ENCODE data around the gene RBMS3.

The RBMS3 gene

DNA sequence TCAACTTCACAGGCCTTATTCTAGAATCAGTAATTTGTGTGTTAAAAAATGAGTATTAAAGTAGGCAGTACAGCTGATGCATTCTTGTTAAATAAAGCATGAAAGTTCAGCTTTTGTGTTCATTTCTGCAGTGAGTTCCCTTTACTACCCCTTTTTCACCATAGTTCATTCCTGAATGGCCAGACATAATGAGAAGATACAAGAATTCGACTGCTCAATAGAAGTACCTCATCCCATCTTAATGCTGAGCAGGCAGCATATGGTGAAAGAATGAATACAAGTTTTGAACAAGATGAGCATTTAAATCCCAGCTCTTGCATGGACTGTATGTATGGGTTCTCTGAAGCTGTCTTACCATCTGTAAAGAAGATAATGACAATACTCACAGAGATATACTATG is 677.9 kb downstream of the RBMS3 start:
- Mint-ChIP-seq H3K9me3 (no peaks in the 10 kb centered on the region), H3K27ac (no peak overlapping the region), H3K4me1 (ENCODE audit: low read depth) (no peaks in the 10 kb centered on the region), H3K27me3 (no peaks in the 10 kb centered on the region), H3K36me3 (ENCODE audit: low read depth) (no peaks in the 10 kb centered on the region), H3K4me3 (no peak overlapping the region)
- DNase-seq, result no peak

DNA sequence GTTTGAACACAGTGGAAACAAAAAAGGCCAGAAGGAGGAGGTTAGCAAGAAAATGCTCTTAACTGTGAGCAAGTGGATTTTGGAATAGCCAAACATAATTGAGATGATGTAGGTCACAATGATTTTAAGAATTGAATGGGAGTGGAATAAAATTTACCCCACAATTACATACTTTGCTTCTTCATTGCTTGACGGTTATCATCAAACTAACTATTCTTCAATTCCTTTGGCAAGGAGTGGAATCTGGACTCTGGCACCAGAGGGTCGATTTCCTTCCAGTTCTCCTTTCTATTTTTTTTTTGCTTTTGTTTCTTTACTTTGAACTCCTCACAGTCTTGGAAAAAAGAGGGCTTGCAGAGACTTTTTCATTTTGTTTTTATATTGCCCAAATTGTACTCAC is 691.0 kb downstream of the RBMS3 start:
- H3K36me3 Mint-ChIP-seq (ENCODE audit: low read depth), result no peaks in the 10 kb centered on the region
- no peak for DNase-seq
- no peaks in the 10 kb centered on the region for H3K4me1 Mint-ChIP-seq (ENCODE audit: low read depth)
- H3K9me3 Mint-ChIP-seq, result no peaks in the 10 kb centered on the region
- H3K27me3 Mint-ChIP-seq, result peaks cover 27% of the 10 kb centered on the region
- H3K4me3 Mint-ChIP-seq, result no peak overlapping the region
- no peak overlapping the region for H3K27ac Mint-ChIP-seq

DNA sequence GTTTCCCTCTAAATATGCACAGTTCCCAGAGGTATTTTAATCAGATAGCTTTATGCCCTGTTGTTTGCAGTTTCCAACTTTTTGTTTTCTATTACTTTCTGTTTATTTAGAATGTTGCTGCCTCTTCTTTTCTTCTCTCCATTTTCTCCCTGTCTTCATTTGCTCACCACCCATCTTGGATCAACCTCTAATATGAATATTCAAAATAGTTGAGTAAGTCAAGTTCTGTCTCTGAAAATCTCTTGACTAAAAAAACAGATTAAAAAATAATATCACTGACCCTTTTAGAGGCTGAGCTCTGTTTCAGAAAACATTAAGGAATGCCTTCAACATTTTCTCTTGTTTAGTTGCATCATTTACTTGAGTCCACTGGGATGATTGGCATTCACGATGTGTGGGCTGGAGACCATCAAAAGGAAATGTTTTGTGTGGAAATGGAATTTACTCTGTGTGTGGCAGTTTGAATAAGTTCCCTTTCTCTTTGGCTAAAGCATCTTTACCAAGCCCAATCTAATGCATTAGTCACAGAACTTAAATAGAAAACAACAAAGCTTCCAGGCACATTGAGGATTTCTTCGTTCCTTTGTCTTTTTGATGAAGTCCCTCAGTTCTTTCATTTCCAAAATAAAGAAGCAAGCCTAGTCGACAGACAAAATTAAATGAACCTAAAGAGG is 691.6 kb downstream of the RBMS3 start:
- Mint-ChIP-seq H3K27me3 (peaks cover 25% of the 10 kb centered on the region), H3K36me3 (ENCODE audit: low read depth) (no peaks in the 10 kb centered on the region), H3K9me3 (no peaks in the 10 kb centered on the region), H3K4me1 (ENCODE audit: low read depth) (no peaks in the 10 kb centered on the region), H3K27ac (no peak overlapping the region), H3K4me3 (no peak overlapping the region)
- no peak for DNase-seq

DNA sequence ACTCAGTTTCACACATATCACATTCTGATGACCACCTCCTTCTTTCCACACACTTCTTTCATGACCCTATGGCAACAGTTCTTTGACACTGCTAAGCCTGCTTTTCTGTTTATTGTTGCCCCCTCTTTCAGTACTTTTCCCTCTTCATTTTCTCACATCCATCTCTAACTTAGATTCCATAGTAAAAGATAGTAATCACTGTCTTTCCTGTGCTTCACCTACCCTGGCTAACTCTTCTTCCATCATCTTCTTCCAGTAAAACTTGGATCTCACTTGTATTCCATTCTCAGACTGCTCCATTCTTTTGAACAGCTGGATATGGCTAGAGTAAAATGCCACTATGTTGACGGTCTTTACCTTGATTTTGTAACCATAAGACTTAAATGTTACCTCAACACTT is 692.9 kb downstream of the RBMS3 start:
- no peak overlapping the region for H3K27ac Mint-ChIP-seq
- DNase-seq, result no peak
- no peaks in the 10 kb centered on the region for H3K4me1 Mint-ChIP-seq (ENCODE audit: low read depth)
- H3K4me3 Mint-ChIP-seq, result no peak overlapping the region
- no peaks in the 10 kb centered on the region for H3K36me3 Mint-ChIP-seq (ENCODE audit: low read depth)
- peaks cover 23% of the 10 kb centered on the region for H3K27me3 Mint-ChIP-seq
- no peaks in the 10 kb centered on the region for H3K9me3 Mint-ChIP-seq

- H3K4me1 Mint-ChIP-seq (ENCODE audit: low read depth), result no peaks in the 10 kb centered on the region
- H3K27me3 Mint-ChIP-seq, result peaks cover 25% of the 10 kb centered on the region
- H3K4me3 Mint-ChIP-seq, result no peak overlapping the region
- no peak overlapping the region for H3K27ac Mint-ChIP-seq
- H3K9me3 Mint-ChIP-seq, result no peaks in the 10 kb centered on the region
- no peaks in the 10 kb centered on the region for H3K36me3 Mint-ChIP-seq (ENCODE audit: low read depth)
- DNase-seq, result no peak
Measured at GRCh38 chr3:29976871-29977270, 696.0 kb downstream of the RBMS3 start.

- no peak overlapping the region for H3K4me3 Mint-ChIP-seq
- no peak overlapping the region for H3K27ac Mint-ChIP-seq
- H3K27me3 Mint-ChIP-seq, result peaks cover 29% of the 10 kb centered on the region
- no peaks in the 10 kb centered on the region for H3K36me3 Mint-ChIP-seq (ENCODE audit: low read depth)
- no peaks in the 10 kb centered on the region for H3K4me1 Mint-ChIP-seq (ENCODE audit: low read depth)
- DNase-seq, result no peak
- peaks cover under 1% of the 10 kb centered on the region for H3K9me3 Mint-ChIP-seq
Measured at GRCh38 chr3:29977360-29977759, 696.5 kb downstream of the RBMS3 start.

- DNase-seq, result no peak
Measured at GRCh38 chr3:29978036-29978435, 697.2 kb downstream of the RBMS3 start.

DNA sequence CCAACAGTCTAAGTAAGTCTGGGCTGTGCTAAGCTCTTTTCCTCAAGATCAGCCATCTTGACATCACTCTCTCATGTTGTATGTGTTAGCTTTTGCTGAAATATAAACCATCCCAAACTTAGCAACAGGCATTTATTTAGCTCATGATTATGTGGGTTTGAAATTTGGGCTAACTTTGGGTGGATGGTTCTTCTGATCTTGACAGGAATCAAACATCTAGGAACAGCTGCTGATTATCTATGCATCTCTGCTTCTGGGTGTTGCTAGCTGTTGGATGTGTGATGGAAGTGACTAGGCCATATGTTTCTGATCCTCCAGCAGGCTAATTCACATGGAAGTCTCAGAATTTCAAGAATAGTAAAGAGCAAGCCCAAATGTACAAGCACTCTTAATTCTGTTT is 710.3 kb downstream of the RBMS3 start:
- DNase-seq, result no peak
- no peaks in the 10 kb centered on the region for H3K4me1 Mint-ChIP-seq (ENCODE audit: low read depth)
- H3K36me3 Mint-ChIP-seq (ENCODE audit: low read depth), result no peaks in the 10 kb centered on the region
- H3K27ac Mint-ChIP-seq, result no peak overlapping the region
- H3K4me3 Mint-ChIP-seq, result no peak overlapping the region
- H3K27me3 Mint-ChIP-seq, result peaks cover 28% of the 10 kb centered on the region
- no peaks in the 10 kb centered on the region for H3K9me3 Mint-ChIP-seq

More at GRCh38 chr3:29978036-29978435, 697.2 kb downstream of the RBMS3 start:
- Mint-ChIP-seq H3K36me3 (ENCODE audit: low read depth) (no peaks in the 10 kb centered on the region), H3K9me3 (peaks cover 6% of the 10 kb centered on the region), H3K27ac (no peak overlapping the region), H3K4me1 (ENCODE audit: low read depth) (no peaks in the 10 kb centered on the region), H3K27me3 (peaks cover 33% of the 10 kb centered on the region), H3K4me3 (no peak overlapping the region)

DNA sequence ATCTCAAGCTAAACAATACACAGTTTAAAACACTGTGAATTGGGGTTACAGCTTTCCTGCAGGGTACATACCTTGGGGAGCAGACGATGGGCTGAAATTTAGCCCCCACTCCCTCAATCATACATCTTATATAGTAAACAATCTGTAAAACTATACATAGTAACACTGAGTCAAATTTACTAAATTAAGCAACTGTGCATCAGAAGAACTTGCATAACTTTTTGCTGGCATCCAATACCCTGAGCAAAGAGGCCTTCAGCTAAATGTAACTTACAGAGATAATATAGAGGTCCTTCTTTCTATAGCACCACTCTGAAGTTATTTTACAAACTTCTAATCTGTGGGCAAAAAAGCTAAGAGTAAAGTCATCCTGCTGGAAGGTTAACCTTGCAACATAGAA is 721.9 kb downstream of the RBMS3 start:
- H3K4me1 Mint-ChIP-seq (ENCODE audit: low read depth), result peaks cover 5% of the 10 kb centered on the region
- no peaks in the 10 kb centered on the region for H3K36me3 Mint-ChIP-seq (ENCODE audit: low read depth)
- no peak overlapping the region for H3K4me3 Mint-ChIP-seq
- no peak overlapping the region for H3K27ac Mint-ChIP-seq
- H3K9me3 Mint-ChIP-seq, result no peaks in the 10 kb centered on the region
- no peaks in the 10 kb centered on the region for H3K27me3 Mint-ChIP-seq
- DNase-seq, result no peak

DNA sequence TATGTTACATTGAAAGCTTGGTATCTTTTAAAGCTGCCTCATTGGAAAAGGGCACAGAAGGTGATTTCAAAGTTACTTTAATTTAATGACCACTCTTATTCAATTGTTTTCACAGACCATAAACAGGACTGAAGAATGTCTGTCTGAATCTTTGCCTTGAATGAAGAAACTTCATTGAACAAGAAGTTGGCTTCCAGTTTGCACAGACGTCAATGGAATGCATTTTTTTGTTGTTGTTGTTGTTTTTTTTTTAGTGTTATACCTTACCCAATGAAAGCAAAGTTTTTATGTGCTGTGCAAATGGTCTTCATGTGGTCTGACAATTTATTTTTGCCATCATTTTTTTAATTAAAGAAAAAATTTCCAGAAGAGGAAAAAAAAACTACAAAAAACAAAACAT is 722.9 kb downstream of the RBMS3 start:
- H3K27me3 Mint-ChIP-seq, result no peaks in the 10 kb centered on the region
- no peaks in the 10 kb centered on the region for H3K36me3 Mint-ChIP-seq (ENCODE audit: low read depth)
- no peak overlapping the region for H3K27ac Mint-ChIP-seq
- peaks cover 5% of the 10 kb centered on the region for H3K4me1 Mint-ChIP-seq (ENCODE audit: low read depth)
- no peak overlapping the region for H3K4me3 Mint-ChIP-seq
- DNase-seq, result no peak
- no peaks in the 10 kb centered on the region for H3K9me3 Mint-ChIP-seq

DNA sequence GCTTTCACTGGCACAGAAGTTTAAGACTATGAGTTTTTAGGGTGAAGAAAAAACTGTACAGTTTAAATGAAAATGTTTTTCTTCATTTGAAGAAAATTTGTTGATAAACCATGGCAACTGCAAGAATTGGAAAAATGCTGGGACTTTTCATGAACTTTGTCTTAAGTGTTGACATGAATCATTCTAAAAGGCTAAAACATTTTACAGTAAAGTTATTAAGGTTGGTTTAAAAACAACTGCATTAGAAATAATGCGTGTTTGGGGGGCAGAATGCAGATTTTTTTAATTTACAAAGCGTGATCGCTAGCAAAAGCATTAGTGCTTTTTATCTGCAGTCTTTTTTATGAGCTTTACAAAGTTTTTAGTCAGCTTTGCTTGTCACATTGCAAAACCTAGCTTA is 723.6 kb downstream of the RBMS3 start:
- H3K36me3 Mint-ChIP-seq (ENCODE audit: low read depth), result no peaks in the 10 kb centered on the region
- no peak overlapping the region for H3K27ac Mint-ChIP-seq
- no peaks in the 10 kb centered on the region for H3K27me3 Mint-ChIP-seq
- DNase-seq, result no peak
- no peak overlapping the region for H3K4me3 Mint-ChIP-seq
- H3K9me3 Mint-ChIP-seq, result no peaks in the 10 kb centered on the region
- H3K4me1 Mint-ChIP-seq (ENCODE audit: low read depth), result peaks cover 5% of the 10 kb centered on the region

GRCh38 chr3:30006111-30006510 is 725.2 kb downstream of the RBMS3 start:
- Mint-ChIP-seq H3K27ac (no peak overlapping the region), H3K4me1 (ENCODE audit: low read depth) (peaks cover 8% of the 10 kb centered on the region), H3K9me3 (no peaks in the 10 kb centered on the region)

DNA sequence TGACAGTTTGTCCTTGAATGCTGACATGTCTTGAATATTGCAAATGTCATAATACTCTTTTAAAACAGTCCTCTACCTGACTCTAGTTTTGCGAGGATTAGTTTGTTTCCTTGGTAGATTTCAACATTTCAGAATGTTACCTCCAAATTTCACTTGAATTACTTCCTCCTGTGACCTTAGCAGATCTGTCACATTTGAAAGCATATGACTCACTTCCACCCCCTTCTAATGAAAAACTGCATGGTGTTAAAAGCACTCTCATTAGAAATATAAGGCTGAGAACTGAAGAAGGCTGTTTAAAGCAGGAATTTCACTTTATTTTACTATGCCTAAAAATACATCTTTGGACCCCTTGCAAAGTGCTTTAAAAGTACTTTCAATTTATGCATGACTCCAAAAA is 726.8 kb downstream of the RBMS3 start:
- no peak for DNase-seq
- H3K4me3 Mint-ChIP-seq, result no peak overlapping the region
- peaks cover 12% of the 10 kb centered on the region for H3K4me1 Mint-ChIP-seq (ENCODE audit: low read depth)
- no peaks in the 10 kb centered on the region for H3K9me3 Mint-ChIP-seq
- peaks cover 3% of the 10 kb centered on the region for H3K27me3 Mint-ChIP-seq
- H3K27ac Mint-ChIP-seq, result no peak overlapping the region
- H3K36me3 Mint-ChIP-seq (ENCODE audit: low read depth), result no peaks in the 10 kb centered on the region

More at GRCh38 chr3:30006111-30006510, 725.2 kb downstream of the RBMS3 start:
- Mint-ChIP-seq H3K27me3 (no peaks in the 10 kb centered on the region), H3K36me3 (ENCODE audit: low read depth) (no peaks in the 10 kb centered on the region), H3K4me3 (no peak overlapping the region)
- DNase-seq, result no peak

DNA sequence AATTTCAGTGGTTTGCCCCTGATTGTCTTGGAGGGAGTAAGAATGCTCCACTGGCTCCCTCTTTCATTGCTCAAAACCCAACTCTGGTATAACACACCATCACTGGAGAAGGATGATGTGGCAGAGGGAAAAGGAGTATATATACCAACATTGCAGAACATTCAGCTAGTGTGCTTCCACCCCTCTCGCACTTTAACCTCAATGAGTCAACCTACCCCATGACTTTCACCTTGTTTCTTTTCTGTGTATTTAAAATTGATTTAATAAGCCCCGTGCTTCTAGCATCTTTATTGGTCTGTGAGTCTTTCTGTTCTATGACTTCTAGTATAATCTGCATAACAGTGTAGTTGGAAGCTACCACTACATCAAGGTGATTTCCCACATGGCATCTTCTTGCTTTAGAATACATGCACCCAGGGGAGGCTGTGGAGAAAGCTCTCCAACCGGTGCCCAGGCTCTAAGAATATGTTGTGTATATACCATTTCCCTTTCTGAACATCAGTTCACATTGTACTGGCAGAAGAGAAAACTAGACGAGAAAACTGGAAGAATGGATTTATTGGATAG is 730.4 kb downstream of the RBMS3 start:
- no peak overlapping the region for H3K27ac Mint-ChIP-seq
- H3K36me3 Mint-ChIP-seq (ENCODE audit: low read depth), result no peaks in the 10 kb centered on the region
- no peak overlapping the region for H3K4me3 Mint-ChIP-seq
- H3K27me3 Mint-ChIP-seq, result peaks cover 6% of the 10 kb centered on the region
- peaks cover 12% of the 10 kb centered on the region for H3K4me1 Mint-ChIP-seq (ENCODE audit: low read depth)
- DNase-seq, result no peak
- H3K9me3 Mint-ChIP-seq, result no peaks in the 10 kb centered on the region

DNA sequence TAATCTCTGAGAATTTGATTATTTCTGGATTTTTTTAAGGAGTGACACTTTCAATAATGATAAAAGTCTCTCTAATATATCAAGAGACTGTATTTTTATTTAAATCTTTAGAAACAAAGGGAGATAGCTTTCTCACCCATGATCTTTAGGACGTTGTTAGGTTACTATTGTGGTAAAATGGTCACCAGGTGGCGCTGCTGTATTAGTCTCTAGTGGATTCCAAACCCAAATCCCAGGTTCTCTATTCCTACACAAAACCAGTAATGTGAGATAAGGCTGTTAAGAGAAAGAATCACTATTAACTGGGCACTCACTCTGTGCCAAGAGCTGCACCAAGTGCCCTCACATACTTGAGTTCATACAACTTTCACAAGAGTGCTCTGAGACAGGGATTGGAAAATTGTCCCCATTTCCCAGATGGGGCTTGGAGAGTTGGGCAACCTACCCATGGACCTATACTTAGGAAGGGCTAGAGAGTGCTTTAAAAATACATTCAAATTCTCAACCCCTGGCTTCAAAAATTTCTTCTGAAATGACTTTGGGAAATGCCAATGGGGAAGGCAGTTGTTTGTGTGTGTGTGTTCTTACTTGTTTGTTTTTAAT is 732.2 kb downstream of the RBMS3 start:
- Mint-ChIP-seq H3K4me3 (no peak overlapping the region), H3K36me3 (ENCODE audit: low read depth) (no peaks in the 10 kb centered on the region), H3K4me1 (ENCODE audit: low read depth) (peaks cover 7% of the 10 kb centered on the region), H3K9me3 (no peaks in the 10 kb centered on the region), H3K27me3 (peaks cover 9% of the 10 kb centered on the region), H3K27ac (no peak overlapping the region)
- DNase-seq, result peak; percentile 35
